GM12878 (cell line): ENCODE data around the gene ETS1. TPM values are rescaled to one million over a fixed set of nuclear protein-coding genes. Genes with fewer than 3 reads are reported as not detected.
A peak's percentile ranks its signal among the peaks of the same experiment; 100 is the strongest.

Experiments used
- CBFB ChIP-seq: IDR thresholded peaks from 2 replicates; pipeline ENCODE4 v1.6.1; 2016; ENCODE audit warnings: antibody characterized with exemption, low read depth
- CEBPB ChIP-seq, 2 experiments: fragments of 150-350 bp in 1 of 2; IDR thresholded peaks; 2 replicates each; pipeline ENCODE4 v1.6.1; 2012 to 2014; ENCODE audit warnings: low read depth in 2 of 2, low read length in 2 of 2, borderline replicate concordance in 1 of 2, inconsistent platforms in 1 of 2
- CEBPZ ChIP-seq: fragments of 150-350 bp; IDR thresholded peaks from 2 replicates; pipeline ENCODE4 v1.6.1; 2016; ENCODE audit warnings: low read depth, low read length
- CHD2 ChIP-seq: IDR thresholded peaks from 2 replicates; pipeline ENCODE4 v1.6.1; 2011; ENCODE audit warnings: low read depth, low read length, improper control_type of control experiment, borderline replicate concordance
- E4F1 ChIP-seq: fragments of 450-650 bp; IDR thresholded peaks from 2 replicates; pipeline ENCODE4 v1.6.1; 2018; ENCODE audit warnings: borderline replicate concordance, mild to moderate bottlenecking; ENCODE audit not compliant: partially characterized antibody
- HDAC2 ChIP-seq: fragments of 200-600 bp; sonication (generic); IDR thresholded peaks from 2 replicates; pipeline ENCODE4 v1.6.1; 2017
- IRF3 ChIP-seq: fragments of 450-650 bp; IDR thresholded peaks from 2 replicates; pipeline ENCODE4 v1.6.1; 2014; ENCODE audit warnings: mild to moderate bottlenecking
- LARP7 ChIP-seq: fragments of 450-650 bp; IDR thresholded peaks from 2 replicates; pipeline ENCODE4 v1.6.1; 2017; ENCODE audit warnings: mild to moderate bottlenecking
- MAX ChIP-seq: IDR thresholded peaks from 2 replicates; pipeline ENCODE4 v1.6.1; 2012; ENCODE audit warnings: low read depth, low read length, improper control_type of control experiment
- MTA3 ChIP-seq: IDR thresholded peaks from 2 replicates; pipeline ENCODE4 v1.6.1; 2012; ENCODE audit warnings: low read length, inconsistent platforms, borderline replicate concordance
- MYC ChIP-seq: IDR thresholded peaks from 2 replicates; pipeline ENCODE4 v1.6.1; 2011; ENCODE audit warnings: mild to moderate bottlenecking, low read length, moderate library complexity, inconsistent platforms; ENCODE audit not compliant: insufficient read depth, insufficient replicate concordance, insufficient read length, severe bottlenecking
- RBBP5 ChIP-seq: fragments of 200-600 bp; sonication (generic); conservative IDR thresholded peaks from 2 replicates; pipeline ENCODE4 v1.6.1; 2016
- TAF1 ChIP-seq: IDR thresholded peaks from 2 replicates; pipeline ENCODE4 v1.6.1; 2011; ENCODE audit warnings: mild to moderate bottlenecking, low read depth, low read length, borderline replicate concordance
- TCF3 ChIP-seq: IDR thresholded peaks from 2 replicates; pipeline ENCODE4 v1.6.1; 2012; ENCODE audit warnings: low read depth, mild to moderate bottlenecking, low read length, borderline replicate concordance; ENCODE audit not compliant: insufficient read depth
- ZNF622 ChIP-seq: fragments of 450-650 bp; IDR thresholded peaks from 2 replicates; pipeline ENCODE4 v1.6.1; 2017; ENCODE audit warnings: mild to moderate bottlenecking, inconsistent platforms
- polyA plus RNA-seq, 11 experiments: library from polyadenylated mRNA; depleted of rRNA in 4 of 11; unstranded in 6 of 11; stranded (reverse) in 5 of 11; fragments of >200 nt; fragmentation: Nextera tagmentation in 4 of 11; fragmentation: Illumina TruSeq in 1 of 11; extraction: Ambion mirVana in 4 of 11; extraction: Trizol in 1 of 11; gene quantifications; 1 replicate in 1 of 11; 2 replicates in 10 of 11; pipeline versions ENCODE4 v1.2.1 to v1.2.3, GENCODE V29; 2011 to 2016; ENCODE audit warnings: inconsistent platforms in 2 of 11, missing spikeins in 2 of 11, low read depth in 1 of 11
- total RNA-seq, 4 experiments: library from RNA; depleted of rRNA in 3 of 4; stranded (reverse); fragments of >200 nt in 3 of 4; fragmentation: Illumina TruSeq in 1 of 4; extraction: Trizol in 1 of 4; gene quantifications; 2 replicates each; pipeline versions ENCODE4 v1.2.1 to v1.2.3, GENCODE V29; 2013 to 2021
- TF ChIP-seq, protein P1 (sequence below): fragments of 450-650 bp; IDR thresholded peaks from 2 replicates; pipeline ENCODE4 v1.6.1; 2017; ENCODE audit warnings: antibody characterized with exemption, mild to moderate bottlenecking, moderate library complexity
- TF ChIP-seq, protein P2 (sequence below), 3 experiments: IDR thresholded peaks in 2 of 3; conservative IDR thresholded peaks in 1 of 3; 2 replicates each; pipeline ENCODE4 v1.5.1; 2011; ENCODE audit warnings: low read depth in 3 of 3, low read length in 3 of 3, mild to moderate bottlenecking in 3 of 3, control low read depth in 2 of 3, moderate library complexity in 2 of 3, inconsistent platforms in 1 of 3, mixed read lengths in 1 of 3; ENCODE audit not compliant: control insufficient read depth in 2 of 3, insufficient read depth in 1 of 3; ENCODE audit errors: extremely low read depth in 1 of 3

The ETS1 gene
- total and polyA plus RNA-seq, 10 of the 15 experiments (the other 5 are each of a cell fraction or from before 2014, with no cell fraction given): 12.5 to 112 (median 55.5) TPM

- no peak for TF ChIP-seq CEBPZ
- TF ChIP-seq ZNF622: no peak
- no peak for TF ChIP-seq E4F1
- TF ChIP-seq LARP7: no peak
- TF ChIP-seq MAX: no peak
- no peak for TF ChIP-seq MYC
- peak; percentile 68 to 83 for TF ChIP-seq CEBPB (IDR thresholded peaks at IDR 0.05; ENCODE audit: borderline replicate concordance in 1 of 2, low read depth in 2 of 2, low read length in 2 of 2)
- no peak; the same call in 1 of the 2 replicates for TF ChIP-seq CHD2
- TF ChIP-seq RBBP5: no peak
- TF ChIP-seq, protein P1, sequence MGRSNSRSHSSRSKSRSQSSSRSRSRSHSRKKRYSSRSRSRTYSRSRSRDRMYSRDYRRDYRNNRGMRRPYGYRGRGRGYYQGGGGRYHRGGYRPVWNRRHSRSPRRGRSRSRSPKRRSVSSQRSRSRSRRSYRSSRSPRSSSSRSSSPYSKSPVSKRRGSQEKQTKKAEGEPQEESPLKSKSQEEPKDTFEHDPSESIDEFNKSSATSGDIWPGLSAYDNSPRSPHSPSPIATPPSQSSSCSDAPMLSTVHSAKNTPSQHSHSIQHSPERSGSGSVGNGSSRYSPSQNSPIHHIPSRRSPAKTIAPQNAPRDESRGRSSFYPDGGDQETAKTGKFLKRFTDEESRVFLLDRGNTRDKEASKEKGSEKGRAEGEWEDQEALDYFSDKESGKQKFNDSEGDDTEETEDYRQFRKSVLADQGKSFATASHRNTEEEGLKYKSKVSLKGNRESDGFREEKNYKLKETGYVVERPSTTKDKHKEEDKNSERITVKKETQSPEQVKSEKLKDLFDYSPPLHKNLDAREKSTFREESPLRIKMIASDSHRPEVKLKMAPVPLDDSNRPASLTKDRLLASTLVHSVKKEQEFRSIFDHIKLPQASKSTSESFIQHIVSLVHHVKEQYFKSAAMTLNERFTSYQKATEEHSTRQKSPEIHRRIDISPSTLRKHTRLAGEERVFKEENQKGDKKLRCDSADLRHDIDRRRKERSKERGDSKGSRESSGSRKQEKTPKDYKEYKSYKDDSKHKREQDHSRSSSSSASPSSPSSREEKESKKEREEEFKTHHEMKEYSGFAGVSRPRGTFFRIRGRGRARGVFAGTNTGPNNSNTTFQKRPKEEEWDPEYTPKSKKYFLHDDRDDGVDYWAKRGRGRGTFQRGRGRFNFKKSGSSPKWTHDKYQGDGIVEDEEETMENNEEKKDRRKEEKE: no peak
- TF ChIP-seq, protein P2, sequence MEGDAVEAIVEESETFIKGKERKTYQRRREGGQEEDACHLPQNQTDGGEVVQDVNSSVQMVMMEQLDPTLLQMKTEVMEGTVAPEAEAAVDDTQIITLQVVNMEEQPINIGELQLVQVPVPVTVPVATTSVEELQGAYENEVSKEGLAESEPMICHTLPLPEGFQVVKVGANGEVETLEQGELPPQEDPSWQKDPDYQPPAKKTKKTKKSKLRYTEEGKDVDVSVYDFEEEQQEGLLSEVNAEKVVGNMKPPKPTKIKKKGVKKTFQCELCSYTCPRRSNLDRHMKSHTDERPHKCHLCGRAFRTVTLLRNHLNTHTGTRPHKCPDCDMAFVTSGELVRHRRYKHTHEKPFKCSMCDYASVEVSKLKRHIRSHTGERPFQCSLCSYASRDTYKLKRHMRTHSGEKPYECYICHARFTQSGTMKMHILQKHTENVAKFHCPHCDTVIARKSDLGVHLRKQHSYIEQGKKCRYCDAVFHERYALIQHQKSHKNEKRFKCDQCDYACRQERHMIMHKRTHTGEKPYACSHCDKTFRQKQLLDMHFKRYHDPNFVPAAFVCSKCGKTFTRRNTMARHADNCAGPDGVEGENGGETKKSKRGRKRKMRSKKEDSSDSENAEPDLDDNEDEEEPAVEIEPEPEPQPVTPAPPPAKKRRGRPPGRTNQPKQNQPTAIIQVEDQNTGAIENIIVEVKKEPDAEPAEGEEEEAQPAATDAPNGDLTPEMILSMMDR (IDR thresholded peaks at IDR 0.05 in 2 of 3, conservative IDR thresholded peaks at IDR 0.05 in 1 of 3; ENCODE audit: control insufficient read depth in 2 of 3, extremely low read depth in 1 of 3, insufficient read depth in 1 of 3, low read depth in 3 of 3, low read length in 3 of 3): no peak
- no peak for TF ChIP-seq IRF3
- TF ChIP-seq MTA3: no peak; the same call in 1 of the 2 replicates
- no peak for TF ChIP-seq HDAC2
- peak; percentile 17; the same call in 1 of the 2 replicates for TF ChIP-seq TAF1
- peak; percentile 12; the same call in 1 of the 2 replicates for TF ChIP-seq CBFB
- TF ChIP-seq TCF3: peak; percentile 36
These were observed 35.6 kb downstream of the ETS1 start (continued) for GRCh38 chr11:128551611-128552335.
